Activated CD4-positive, alpha-beta T cell treated with anti-CD3 and anti-CD28 coated beads, Interleukin-2, amount 50 U/mL, for 24 hours (primary cell): ENCODE results near the gene SPOP.

Source experiments
- DNase-seq, 2 donors: peaks; one replicate each; pipeline ENCODE4 v3.0.0-alpha.2; 2020; ENCODE audit warnings: low read depth in 1 of 2, low spot score in 1 of 2

SPOP gene

GRCh38 chr17:49618028-49618611 is 59.8 kb downstream of the SPOP start:
- no peak for DNase-seq

DNA sequence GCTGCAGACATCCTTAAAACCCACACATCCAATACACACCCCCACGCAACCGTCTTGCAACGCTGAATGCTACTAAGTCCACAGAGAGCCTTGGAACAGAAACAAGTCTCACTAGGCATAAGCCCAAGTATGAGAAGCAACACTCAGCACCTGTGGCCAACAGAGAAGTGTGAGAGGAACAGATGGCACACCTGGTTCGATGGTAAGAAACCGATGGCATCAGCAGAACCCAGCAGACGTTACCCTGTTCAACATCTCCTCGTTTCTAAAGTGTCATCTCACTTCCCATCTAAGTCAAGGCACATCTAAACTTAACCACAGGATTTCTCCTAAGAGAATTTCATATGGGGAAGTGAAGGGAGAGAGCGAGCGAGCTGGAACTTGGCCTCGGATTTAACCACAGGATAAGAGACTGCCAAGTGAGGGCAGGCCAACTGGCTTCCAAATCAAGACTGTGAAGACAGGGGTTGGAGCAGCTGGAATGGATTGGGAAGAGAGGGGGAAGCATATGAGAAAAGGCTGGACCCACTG is 61.2 kb downstream of the SPOP start:
- no peak for DNase-seq

- no peak for DNase-seq
These were observed 61.8 kb downstream of the SPOP start for GRCh38 chr17:49616086-49616485.

DNA sequence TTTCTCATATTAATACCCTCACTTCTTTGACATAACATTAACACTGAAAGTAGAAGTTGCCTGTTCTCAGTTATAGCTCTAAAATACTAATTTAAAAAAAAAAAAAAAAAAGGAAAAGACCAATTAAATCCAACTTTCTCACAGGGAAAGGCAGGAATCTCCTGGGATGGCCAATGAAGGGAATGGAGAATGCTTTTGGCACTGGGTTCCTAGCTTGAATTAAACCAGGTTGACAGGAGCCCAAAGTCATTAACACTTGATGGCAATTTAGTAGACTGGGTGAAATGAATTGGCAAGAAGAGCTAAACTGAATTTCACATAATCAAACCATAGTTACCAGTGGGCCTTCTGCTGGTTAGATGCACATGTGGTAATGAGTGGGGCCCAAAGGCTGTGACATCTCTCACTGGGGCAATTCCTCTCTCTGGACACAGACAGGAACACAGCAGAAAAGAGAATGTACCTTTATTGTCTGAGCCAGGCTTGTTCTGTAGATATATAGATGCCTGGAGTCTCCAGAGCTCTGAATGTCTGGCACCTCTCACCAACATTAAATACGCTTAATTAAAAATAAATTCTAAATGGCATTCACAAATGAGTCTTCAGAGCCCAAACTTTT is 64.6 kb downstream of the SPOP start:
- no peak for DNase-seq

DNA sequence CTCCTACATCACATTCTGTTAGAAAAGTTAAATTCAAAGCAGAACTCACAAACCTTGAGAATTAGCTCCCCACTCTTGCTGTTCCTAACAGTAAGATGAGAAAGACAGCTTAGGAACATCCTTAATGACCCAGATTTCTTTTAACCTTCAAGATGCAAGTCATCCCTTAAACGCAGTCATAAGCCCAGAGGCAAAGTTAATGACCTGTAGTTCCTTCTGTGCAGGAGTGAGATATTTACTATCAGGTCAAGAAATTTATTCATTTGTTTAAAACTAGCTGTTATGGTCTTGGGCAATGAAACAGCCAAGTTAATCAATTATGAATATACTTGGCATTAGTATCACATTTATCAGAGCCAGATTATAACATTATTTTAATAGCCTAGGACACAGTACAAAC is 65.2 kb downstream of the SPOP start:
- no peak for DNase-seq

DNA sequence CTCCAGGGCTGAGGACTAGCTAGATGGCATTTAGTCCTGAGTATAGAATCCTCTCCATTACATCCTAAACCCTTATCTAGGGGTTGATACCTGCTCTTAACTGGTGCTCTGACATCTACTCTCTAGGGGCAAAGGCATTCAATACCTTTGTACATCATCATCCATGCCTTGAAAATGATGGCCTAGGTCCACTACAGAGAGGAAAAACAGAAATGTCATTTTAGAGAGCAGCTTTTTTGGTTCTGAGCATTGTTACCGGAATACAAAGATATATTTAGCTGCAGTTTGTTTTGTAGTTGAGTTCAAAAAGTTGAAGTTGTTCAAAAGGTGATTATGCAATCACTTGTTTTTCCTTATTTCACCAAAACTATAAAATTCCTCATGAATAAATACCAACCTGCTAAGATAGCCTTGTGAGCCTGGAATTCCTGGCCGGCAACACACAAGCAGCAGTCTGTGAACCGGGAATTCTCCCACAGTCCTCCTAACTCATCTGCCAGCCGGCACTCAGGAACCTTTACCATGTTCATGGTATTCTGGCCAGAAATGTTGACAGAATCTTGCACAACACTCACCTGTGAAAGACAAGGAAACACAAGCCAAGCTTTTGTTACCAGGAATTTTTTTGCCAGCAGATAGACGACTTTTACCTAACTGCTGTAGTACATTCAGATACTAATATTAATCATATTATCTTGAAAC is 66.9 kb downstream of the SPOP start:
- no peak for DNase-seq

- no peak for DNase-seq
These were observed 73.5 kb downstream of the SPOP start for GRCh38 chr17:49604314-49604869.

GRCh38 chr17:49603720-49604119 is 74.2 kb downstream of the SPOP start:
- DNase-seq, result no peak

DNA sequence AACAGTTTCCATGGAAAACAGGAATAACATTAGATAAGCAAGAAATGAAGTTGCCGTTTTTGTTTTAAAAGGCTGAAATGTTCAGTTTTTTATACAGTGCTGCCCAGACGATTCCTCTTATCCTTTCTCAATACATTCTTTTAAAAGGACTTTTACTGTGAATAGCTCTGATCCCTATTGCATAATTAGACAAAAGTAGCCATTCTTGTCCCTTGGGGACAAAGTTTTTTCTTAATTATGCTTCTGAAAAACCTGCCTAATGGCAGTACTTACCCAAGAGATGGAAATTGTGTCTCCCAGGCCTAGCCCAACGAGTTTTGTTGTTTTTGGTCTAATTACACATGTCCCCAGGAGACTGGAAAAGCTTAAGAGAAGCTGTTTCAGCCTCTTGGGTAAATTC is 74.7 kb downstream of the SPOP start:
- DNase-seq, result no peak

GRCh38 chr17:49602783-49603182 is 75.1 kb downstream of the SPOP start:
- no peak for DNase-seq

GRCh38 chr17:49600949-49601348 is 76.9 kb downstream of the SPOP start:
- DNase-seq, result no peak

DNA sequence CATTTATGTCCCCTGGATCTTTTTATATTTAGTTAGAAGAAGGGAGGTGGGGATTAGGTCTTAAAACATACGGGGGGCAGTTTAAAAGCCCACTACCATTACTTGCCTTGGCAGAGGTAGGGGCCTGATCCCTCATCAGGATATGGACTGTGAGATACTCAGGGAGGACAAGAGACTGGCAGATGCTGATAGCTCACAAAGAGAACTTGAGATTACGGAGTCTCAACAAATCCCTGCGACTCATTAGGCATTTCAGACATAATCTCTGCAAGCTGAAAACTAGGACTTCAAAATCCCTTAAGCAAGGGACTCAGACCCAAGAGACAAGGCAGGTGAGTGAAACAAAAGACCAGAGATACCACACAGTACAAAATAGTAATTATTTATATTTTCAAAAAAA is 79.0 kb downstream of the SPOP start:
- DNase-seq, result no peak

GRCh38 chr17:49597928-49598655 is 79.8 kb downstream of the SPOP start:
- DNase-seq, result no peak

DNA sequence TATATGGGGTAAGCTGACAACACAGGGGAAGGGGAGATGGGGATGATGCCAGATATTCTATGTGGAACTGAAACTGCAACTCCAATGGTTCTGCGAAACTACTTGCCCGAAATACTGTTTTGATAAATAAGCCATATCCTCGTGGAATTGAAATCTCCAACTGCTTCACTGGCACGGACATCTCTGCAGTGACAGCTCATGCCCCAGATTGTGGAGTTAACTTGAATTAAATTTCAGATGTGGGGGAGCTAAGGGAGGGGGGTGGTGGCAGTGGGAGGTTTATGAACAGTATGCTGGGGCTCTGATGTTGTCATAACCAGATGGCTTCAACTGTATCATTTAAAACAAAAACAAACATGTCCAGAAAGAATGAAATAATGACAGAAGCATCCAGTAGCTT is 80.5 kb downstream of the SPOP start:
- DNase-seq, result no peak

DNA sequence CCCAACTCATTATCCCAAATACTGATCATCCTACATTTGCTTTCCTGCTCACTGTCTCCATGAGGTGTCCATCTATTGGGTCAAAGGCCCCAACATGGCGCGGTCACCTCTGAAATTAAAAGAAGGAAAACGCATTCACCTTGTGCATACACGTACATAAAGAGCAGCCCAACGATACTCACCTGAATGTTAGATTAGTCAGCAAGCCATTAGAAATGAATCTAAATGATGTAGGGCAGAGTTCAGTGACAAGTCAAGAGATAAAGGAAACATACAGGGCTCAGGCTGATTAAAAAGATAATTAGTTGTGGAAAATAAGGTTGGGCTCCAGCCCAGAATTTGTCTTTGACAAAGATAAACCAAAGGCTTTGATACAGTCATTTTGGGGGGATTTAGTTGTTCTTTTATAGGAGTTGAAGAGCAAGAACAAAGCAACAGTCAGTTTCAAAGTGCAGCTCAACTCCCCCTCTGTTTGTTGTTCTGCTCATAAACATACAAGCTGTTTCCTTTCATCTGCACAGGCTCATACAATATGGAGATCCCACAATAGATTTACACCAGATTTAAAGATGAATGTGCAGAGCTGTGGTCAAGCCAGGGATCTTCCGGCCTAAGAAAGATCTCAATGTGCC is 81.2 kb downstream of the SPOP start:
- no peak for DNase-seq

DNA sequence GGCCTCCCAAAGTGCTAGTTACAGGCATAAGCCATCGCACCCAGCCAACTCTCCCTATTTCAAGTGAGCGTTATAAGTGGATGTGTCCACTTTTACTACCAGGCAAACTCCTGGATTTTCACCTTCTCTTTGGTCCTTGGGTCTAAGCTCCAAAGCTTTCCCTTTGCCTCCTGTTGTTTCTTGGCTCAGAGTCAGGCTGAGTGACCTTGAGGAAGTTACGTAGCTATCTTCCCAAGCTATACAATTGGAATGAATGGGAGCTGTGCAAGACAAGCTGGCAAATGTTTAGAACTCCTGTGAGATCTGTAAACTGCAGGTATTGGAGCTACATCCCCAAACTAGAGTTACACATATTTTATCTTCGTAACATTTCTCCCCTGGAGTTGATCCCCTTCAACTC is 81.9 kb downstream of the SPOP start:
- no peak for DNase-seq

DNA sequence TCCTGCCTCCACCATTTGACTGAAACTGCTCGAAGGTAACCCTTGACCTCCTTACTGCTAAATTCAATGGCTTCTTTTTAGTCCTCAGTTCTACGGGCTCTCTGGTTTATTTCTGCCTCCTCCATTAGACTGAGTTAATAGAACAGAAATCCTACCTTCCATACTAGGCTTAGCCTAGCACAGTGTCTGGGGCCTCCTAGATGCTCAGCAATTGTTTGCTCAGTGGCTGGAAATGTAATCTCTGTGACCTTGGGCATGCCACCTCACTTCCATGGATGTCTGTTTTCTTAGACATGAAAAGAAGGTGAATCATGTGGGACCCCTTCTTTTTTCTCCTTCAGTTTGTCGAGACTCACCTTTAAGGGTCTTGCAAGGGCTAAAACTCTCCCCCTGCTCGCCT is 82.6 kb downstream of the SPOP start:
- DNase-seq, result no peak

DNA sequence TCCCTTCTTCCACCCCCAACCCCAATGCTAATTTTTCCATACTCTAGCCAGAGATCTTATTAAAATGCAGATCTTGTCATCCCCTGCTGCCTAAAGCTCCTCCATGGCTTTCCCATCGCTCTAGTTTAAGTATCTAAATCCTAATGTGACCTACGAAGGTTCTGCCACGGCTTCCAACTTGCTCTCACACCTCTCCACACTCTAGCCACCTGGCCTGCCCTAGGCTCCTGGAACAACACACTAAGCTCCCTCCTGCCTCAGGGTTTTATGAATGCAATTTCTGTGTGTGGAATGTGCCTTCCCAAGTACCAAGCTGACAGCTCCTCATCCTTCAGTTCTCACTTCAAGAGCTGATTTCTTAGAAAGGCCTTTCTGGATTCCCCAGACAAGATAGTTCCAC is 85.6 kb downstream of the SPOP start:
- DNase-seq, result no peak

DNA sequence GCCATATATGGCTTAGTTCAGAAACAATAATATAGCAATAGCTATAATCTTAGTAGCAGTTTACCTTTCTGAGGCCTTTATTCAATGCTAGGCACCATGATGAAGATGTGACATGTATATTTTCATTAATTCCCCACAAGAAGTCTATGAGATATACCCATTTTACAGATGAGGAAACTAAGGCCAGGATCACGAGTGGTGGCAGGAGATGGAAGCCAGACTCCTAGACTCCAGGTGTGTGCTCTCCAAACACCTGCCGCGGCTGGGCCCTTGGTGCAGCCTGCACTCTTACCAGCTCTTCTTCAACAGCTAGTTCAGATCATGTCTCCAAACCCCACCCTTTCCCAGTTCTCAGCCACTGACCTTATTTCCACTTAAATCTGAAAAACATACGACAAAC is 87.0 kb downstream of the SPOP start:
- DNase-seq, result no peak

DNA sequence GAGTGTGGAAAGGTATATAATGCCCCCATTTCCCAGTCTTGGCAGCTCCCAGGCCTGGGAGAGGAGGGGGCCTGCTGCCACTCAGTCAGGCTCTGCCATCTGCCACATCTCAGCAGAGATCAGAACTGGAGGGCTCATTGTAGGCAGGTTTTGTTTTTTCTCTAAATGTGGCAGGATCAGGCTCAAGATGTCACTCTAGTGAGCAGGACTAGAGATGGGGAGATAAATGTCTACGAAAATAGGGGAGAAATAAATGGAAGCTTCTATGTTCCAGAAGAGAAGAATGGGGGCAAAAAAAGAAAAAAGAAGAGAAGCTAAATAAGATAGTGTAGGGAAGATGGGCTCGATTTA is 88.3 kb downstream of the SPOP start:
- no peak for DNase-seq
